HG02981 (cell line): ENCODE results near the gene ZNF385D.
"Not testable (repeated sequence)": the region's sequence is repeated elsewhere in the genome, so short reads cannot be mapped to it uniquely, and the experiment has no call there.

Source experiments
- ATAC-seq: cut with Tn5 transposase; IDR thresholded peaks from one replicate; pipeline ENCODE4 v1.9.1; 2021; ENCODE audit warnings: mild to moderate bottlenecking, moderate library complexity; ENCODE audit not compliant: unreplicated experiment

Gene ZNF385D

GRCh38 chr3:21524133-21524532 is 226.9 kb downstream of the ZNF385D start:
- no peak for ATAC-seq

DNA sequence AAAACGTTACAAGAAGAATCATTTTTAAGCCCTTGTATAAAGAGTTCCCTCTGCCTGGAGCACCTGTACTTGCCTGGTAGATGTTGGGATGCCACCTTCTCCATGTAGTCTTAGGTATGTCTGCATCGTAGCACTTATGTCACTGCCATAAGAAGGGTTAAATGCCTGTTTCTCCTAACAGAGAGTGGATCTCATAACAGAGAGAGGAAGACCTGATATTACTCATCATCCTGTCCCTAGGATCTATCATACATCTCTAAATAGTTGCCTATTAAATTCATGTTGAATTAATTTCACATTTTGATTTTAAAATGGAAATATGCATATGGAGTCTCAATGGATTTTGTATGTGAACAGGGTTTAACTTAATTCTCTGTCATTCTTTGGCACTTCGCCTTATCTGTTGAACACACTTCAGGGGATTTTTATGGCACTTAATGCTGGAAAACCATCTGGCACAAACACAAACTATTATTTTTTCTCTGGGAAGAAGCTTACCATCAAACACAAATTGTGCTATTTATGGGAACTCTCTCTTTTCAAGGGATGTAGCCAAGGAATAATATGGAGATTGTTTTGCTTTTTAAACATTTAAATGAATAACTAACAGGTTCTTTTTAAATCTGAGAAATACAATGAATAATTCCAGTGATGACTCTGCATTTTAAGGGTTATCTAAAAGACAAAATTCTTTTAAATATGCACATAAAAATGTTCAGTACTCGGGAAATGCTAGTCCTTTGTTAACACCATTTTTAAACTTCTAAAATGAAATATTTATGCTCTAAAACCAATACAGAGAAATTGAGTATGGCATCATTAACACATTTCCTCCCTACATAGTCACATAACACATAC is 230.7 kb downstream of the ZNF385D start:
- ATAC-seq, result no peak

DNA sequence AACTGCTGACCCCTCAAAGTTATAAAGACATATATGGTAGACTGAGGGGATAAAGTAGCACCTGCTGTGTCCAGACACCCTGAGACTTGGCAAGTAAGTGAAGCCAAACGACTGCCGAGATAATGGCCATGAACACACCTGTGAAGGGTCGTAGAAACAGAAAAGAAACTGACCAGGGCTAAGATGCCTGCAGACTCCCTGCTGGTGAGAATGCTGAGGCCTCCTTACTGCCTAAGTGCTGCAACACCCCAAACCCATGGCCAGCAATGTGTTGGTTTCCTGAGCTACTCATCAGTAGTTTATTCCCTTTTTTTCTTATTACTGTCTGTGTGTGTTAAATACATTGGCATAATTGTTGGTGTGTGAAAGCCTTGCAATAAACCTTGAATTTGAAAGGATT is 233.8 kb downstream of the ZNF385D start:
- ATAC-seq, result no peak

- no peak for ATAC-seq
Observed at GRCh38 chr3:21515417-21515816, 235.6 kb downstream of the ZNF385D start.

- ATAC-seq, result no peak
Observed at GRCh38 chr3:21509731-21510470, 241.1 kb downstream of the ZNF385D start.

- ATAC-seq, result no peak
Observed at GRCh38 chr3:21508246-21508645, 242.8 kb downstream of the ZNF385D start.

DNA sequence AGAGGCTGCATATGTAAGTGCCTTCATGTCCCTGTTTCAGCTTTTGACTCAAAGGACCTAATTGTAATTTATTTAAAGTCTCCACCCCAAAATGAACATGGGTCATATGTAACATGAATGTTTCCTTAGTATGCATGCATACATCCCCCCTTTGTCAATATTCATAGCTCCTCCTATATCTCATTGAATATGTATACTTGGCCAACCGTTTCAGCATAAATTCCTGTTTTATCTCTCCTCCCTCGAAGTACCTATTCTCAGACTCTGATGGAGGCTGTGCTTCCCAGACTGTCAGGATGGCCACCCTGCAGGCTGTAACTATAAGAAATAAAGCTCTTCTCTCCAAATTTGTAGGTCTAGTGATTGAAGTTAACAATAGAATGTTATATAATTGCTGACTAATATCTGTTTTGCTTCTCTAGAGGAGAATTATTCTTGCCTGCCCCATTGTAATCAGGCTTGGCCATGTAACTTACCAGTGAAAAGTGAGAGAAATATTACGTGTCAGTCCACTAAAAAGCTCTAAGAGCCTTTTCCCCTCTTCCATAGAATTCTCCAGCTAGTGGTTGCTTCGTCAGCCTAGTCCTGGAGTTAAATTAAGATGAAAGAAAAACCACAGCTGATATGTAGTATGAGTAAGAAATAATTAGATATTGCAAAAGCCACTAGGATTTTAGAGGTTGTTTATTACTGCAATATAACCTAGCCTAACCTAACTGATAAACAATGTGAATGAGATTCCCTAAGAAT is 245.1 kb downstream of the ZNF385D start:
- no peak for ATAC-seq

DNA sequence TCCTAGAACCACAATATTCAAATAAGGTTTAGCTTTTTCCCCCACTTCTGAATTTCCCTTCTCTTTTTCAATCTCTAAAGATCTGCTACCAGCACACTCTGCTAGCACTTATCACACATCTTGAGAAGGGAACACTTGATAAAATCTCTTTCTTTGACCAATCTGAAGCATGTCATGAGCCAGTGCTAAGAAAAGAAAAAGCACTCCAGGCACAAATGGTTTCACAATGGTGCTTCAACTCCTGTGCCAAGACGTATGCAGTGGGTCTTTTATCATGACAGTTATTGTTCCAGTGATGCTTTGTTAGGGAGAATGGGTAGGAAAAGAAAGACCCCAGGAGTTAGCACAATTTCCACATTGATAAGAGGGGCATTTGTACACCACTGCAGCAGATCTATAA is 248.4 kb downstream of the ZNF385D start:
- no peak for ATAC-seq

GRCh38 chr3:21500834-21501233 is 250.2 kb downstream of the ZNF385D start:
- no peak for ATAC-seq

GRCh38 chr3:21490671-21491070 is 260.3 kb downstream of the ZNF385D start:
- not testable (repeated sequence) for ATAC-seq

GRCh38 chr3:21487520-21487919 is 263.5 kb downstream of the ZNF385D start:
- ATAC-seq, result no peak

GRCh38 chr3:21486024-21486935 is 264.7 kb downstream of the ZNF385D start:
- not testable (repeated sequence) for ATAC-seq

- no peak for ATAC-seq
Observed at GRCh38 chr3:21484828-21485144, 266.2 kb downstream of the ZNF385D start.

DNA sequence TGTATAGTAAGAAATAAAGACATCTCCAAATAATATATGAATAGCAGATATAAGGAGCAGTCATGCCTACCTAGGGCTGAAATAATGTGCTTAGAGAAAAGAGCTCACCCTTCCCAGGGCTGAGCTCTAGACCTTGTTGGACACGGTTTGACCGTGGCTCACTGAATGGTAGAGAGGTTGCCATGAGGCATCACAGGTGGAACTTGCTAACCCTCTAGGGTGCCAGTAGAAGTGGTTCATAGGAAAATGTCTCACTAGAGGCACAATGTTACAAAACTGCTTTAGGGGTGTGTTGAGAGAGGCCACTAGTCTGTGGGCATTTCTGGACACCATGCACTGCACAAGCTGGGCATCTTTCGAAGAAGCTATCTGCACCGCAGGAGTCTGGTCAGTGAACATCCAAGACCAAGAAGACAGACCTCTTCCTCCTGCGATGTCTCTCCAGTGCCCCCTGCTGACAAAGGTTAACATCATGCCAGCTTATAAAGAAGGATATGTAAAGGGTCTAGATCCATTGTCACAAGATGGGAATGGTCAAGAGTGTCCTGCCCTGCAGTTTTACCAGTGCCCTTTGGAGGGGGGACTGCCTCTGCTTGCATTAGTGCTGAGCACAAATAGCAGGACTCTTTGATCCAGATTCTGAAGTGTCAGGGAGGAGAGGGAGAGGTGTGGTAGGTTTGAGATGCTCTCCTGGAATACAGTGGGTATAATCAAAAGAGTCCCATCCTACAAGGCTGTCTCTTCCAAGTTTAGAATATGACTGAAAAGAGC is 266.8 kb downstream of the ZNF385D start:
- ATAC-seq, result no peak

GRCh38 chr3:21481991-21482390 is 269.0 kb downstream of the ZNF385D start:
- no peak for ATAC-seq

DNA sequence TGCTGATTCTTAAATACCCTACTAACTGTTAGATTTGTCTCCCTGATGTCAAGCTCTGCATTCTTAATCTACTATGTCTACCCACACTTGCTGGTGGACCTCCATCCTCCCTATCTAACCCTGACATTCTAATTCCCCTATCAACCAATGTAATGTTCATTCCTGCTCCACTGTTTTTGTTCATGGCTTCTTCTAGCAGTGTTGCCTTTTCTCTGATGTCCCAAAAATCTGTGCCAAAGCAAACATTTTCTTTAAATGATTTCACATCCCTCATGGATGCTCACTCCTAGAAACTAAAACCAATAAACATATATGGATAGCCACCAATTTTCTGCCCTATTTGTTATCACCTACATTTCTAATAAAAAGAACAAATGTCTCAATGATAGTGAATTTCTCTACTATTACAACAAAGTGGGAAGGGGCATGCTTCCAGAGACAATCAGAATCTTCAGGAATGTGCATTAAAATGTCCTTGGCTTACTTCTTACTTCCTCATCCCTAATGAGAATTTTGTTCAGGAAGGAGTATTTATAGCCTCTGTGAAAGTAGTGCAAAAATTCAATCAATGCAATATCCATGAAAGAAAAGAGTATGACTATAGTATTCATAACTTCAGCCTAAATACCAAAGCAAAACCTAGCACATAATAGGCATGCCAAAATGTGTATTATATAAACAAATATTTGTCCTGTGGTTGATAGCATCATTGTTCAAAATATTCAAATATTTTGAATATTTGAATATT is 273.3 kb downstream of the ZNF385D start:
- no peak for ATAC-seq

DNA sequence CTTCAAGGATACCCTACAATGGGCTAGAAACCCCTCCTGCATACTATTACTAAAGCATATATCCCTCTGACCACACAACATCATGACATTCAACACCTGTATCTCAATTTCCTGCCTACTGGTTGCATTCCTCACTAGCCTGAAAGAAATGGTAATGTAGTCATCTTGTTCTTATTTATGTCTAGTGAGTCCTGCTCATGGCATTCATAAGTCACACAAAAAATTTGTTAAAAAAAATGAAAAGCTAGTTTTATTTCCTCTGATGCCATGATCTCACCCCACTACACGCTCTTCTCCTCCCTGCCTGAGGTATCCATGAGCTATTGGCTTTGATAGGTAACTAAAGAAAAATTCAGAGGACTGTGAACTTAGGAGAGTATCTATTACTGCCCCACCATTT is 284.5 kb downstream of the ZNF385D start:
- no peak for ATAC-seq

DNA sequence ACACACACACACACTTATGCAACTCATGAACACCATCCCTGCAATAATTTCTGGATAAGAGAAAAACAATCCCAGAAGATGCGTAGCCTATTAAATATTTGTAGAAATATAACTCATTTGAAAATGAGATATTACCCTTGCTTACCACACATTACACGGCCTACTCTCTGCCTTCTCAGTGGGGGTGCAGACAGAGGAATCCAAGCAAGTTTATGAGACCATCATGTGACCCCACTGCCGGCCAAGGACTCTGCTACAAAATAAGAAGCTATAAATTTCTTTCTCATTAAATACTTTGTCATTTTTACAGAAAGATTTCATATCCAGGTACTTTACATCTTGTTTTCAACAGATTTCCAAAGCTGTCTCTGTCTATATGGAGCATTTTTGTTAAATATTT is 286.3 kb downstream of the ZNF385D start:
- ATAC-seq, result no peak

DNA sequence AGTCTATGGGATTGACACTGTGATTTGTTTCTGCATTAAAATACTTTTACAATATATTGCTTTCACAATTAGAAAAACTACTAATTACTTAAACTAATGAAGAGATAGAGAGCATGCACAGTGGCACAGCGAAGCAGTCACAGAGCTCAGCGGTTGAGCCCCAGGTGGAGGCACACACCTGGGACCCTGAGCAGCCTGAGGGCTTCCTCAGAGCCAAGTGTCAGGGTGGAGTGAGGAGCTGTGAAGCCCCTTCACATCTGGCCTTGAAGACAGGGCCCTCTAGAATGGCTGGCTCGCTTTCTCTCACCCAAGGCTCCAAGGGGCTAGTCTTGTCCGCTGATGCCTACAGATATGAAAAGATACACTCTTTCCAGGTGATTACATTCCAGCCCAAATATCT is 287.7 kb downstream of the ZNF385D start:
- ATAC-seq, result no peak
